ENCODE measurements around the gene AUTS2.

AUTS2 gene

GRCh38 chr7:69934144-69934903 lies 336.0 kb downstream of the AUTS2 start:
- no peak for DNase-seq (ENCODE audit: low read depth)
- no peak overlapping the region for H3K4me3 ChIP-seq (ENCODE audit: low read depth, low read length)
- no peak for TF ChIP-seq CTCF (IDR thresholded peaks at IDR 0.05; ENCODE audit: low read depth, low read length, missing control alignments)

GRCh38 chr7:69935107-69935506 lies 336.8 kb downstream of the AUTS2 start:
- H3K4me3 ChIP-seq (ENCODE audit: low read depth, low read length): no peak overlapping the region
- no peak for DNase-seq (ENCODE audit: low read depth)
- no peak for TF ChIP-seq CTCF (IDR thresholded peaks at IDR 0.05; ENCODE audit: low read depth, low read length, missing control alignments)

- H3K4me3 ChIP-seq (ENCODE audit: low read depth, low read length): no peak overlapping the region
- DNase-seq (ENCODE audit: low read depth): no peak
- TF ChIP-seq CTCF (IDR thresholded peaks at IDR 0.05; ENCODE audit: low read depth, low read length, missing control alignments): no peak
These were observed 338.8 kb downstream of the AUTS2 start for GRCh38 chr7:69937097-69937496.

GRCh38 chr7:69939317-69939716 lies 341.0 kb downstream of the AUTS2 start:
- no peak for DNase-seq (ENCODE audit: low read depth)
- no peak for TF ChIP-seq CTCF (IDR thresholded peaks at IDR 0.05; ENCODE audit: low read depth, low read length, missing control alignments)
- H3K4me3 ChIP-seq (ENCODE audit: low read depth, low read length): no peak overlapping the region

GRCh38 chr7:69941077-69941651 lies 342.9 kb downstream of the AUTS2 start:
- H3K4me3 ChIP-seq (ENCODE audit: low read depth, low read length): no peak overlapping the region
- TF ChIP-seq CTCF (IDR thresholded peaks at IDR 0.05; ENCODE audit: low read depth, low read length, missing control alignments): no peak
- no peak for DNase-seq (ENCODE audit: low read depth)

GRCh38 chr7:69942573-69942972 lies 344.3 kb downstream of the AUTS2 start:
- TF ChIP-seq CTCF (IDR thresholded peaks at IDR 0.05; ENCODE audit: low read depth, low read length, missing control alignments): no peak
- no peak overlapping the region for H3K4me3 ChIP-seq (ENCODE audit: low read depth, low read length)
- no peak for DNase-seq (ENCODE audit: low read depth)

GRCh38 chr7:69946901-69947300 lies 348.6 kb downstream of the AUTS2 start:
- no peak overlapping the region for H3K4me3 ChIP-seq (ENCODE audit: low read depth, low read length)
- DNase-seq (ENCODE audit: low read depth): no peak
- TF ChIP-seq CTCF (IDR thresholded peaks at IDR 0.05; ENCODE audit: low read depth, low read length, missing control alignments): no peak

Measured in GM12864 (cell line).